CMK (cell line): ENCODE results near the gene MON1B.
A peak's percentile ranks its signal among the peaks of the same experiment; 100 is the strongest.
"Not testable (repeated sequence)": the region's sequence is repeated elsewhere in the genome, so short reads cannot be mapped to it uniquely, and the experiment has no call there.

Experiments
- DNase-seq: peaks from one replicate; pipeline ENCODE4 v3.0.0-alpha.2; 2010; ENCODE audit warnings: low read depth

Gene MON1B

DNA sequence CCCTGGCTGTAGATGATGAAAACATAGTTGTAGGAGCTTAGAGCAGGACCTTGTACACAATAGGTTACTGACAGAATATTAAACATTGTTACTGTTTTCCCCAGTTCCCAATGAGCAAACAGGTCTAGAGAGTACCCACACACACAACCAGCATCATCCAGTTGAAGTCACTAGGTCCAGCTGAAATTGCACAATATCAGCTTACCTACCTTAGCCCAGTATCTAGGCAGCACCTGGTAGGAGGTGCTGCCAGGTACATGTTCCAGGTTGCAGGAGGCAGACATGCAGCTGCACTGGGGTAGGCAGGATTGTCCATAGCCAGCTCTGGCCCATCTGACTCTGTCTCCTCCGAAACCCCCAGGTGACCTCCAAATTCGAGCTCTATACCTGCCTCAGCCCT, 6.8 kb downstream of the MON1B start:
- no peak for DNase-seq

DNA sequence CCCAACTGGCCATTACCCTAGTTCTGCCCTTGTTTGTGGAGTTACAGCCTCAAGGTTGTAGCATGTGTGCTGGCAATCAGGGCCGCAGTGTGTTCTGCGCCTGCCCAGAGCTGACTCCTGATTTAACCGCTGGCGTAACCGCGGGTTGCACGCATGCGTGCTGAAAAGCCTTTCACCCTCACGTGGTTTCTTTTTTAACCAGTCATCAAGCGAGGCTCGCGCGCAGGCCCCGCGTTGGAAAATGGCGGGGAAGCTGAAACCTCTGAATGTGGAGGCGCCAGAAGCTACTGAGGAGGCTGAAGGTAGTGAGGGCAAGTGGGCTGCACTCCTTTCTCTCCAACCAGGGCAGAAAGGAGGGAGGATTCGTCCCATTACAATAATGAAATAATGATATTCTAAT, 8.2 kb downstream of the MON1B start, which contains the start of gene SYCE1L:
SYCE1L (plus strand) TSS at position 198 of the 400 bp plus-strand sequence; CDS start at position 242, 44 bp downstream.
- DNase-seq, result no peak

DNA sequence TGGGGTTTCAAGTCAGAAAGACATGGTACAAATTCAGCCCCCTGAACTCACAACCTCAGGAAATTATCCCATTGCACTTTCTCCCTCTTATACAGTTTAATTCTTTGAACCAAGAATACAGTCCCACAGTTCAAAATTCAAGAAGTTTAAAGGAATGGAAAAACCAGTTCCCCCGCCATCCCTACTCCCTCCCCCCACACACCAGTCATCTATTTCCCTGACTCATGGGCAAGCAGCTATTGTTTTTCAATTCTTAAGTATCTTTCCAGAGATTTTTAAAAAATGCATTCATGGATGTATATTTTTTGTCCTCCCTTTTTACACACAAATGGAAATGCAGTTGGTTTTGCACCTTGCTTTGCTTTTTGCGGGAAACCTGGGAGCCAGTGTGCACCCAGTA, 15.5 kb downstream of the MON1B start:
- no peak for DNase-seq

DNA sequence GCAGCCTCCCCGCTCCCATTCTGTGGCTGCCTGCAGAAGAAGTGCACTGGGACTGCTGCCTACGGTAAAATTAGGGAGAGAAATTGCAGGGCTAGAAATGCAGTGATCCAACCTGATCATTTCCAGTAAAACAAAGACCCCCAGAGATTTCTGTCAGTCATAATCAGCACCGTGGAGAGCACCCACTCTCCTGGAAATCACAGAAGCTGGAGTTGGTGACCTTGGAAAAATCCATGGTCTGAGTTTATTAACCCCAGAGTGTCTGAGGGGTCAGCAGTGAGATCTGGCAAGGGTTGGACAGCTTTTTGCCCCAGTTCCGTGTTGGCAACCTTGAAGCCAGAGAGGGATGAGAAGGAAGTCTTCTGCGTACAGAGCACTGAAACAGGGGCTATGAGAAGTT, 16.0 kb downstream of the MON1B start:
- no peak for DNase-seq

DNA sequence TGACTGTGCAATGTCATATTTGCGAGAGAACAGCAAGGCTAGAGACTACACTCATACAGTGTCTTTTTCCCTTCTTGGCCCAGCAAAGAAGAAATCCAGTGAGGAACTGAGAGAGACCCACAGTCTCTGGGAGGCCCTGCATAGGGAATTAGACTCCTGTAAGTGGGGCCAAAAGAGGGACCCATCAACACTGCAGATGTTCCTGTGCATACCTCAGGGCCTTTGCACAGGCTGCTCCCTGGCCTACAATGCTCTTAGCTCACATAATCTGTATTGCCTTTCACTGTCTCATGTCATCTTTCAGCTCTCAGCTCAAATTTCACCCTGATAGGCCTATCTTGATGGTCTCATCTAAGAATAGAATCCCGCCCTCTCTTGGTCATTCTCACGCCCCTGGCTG, 17.4 kb downstream of the MON1B start:
- DNase-seq, result no peak

DNA sequence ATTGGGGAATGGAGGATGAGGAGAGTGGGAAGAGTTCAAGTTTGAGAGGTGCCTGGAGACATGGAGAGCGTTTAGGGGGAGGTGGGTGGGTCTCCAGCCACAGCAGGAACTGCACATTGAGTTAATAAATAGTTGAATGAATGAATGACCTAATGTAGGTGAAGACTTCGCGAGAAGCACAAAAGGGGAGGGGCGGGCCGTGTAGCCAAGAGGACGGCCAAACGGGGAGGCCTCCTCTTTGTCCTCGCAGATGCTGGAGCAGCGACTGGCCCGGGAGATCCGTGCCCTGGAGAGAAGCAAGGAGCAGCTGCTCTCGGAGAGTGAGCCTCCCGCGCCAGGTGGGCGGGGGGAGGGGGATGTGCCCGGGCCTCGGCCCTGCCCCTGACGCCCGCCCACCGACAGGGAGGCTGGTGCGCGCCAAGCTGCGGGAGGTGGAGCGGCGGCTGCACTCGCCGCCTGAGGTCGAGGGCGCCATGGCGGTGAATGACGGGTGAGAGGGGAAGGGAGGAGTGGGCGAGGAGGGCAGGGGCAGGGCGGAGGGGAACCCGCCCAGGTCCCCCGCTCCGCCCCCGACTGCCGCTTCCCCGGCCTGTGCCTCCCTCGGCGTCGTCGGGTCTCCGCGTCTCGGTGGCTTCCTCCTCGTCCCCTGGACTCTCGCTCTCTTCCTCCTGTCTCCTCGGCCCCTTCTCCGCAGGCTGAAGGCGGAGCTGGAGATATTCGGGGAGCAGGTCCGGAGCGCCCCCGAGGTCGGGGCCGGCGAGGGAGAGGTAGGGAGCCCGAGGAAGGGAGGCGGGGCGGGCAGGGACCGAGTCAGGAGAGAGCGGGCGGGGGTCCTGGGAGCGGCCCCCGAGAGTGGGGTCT, 21.1 kb downstream of the MON1B start:
- DNase-seq, result peak; percentile 31

DNA sequence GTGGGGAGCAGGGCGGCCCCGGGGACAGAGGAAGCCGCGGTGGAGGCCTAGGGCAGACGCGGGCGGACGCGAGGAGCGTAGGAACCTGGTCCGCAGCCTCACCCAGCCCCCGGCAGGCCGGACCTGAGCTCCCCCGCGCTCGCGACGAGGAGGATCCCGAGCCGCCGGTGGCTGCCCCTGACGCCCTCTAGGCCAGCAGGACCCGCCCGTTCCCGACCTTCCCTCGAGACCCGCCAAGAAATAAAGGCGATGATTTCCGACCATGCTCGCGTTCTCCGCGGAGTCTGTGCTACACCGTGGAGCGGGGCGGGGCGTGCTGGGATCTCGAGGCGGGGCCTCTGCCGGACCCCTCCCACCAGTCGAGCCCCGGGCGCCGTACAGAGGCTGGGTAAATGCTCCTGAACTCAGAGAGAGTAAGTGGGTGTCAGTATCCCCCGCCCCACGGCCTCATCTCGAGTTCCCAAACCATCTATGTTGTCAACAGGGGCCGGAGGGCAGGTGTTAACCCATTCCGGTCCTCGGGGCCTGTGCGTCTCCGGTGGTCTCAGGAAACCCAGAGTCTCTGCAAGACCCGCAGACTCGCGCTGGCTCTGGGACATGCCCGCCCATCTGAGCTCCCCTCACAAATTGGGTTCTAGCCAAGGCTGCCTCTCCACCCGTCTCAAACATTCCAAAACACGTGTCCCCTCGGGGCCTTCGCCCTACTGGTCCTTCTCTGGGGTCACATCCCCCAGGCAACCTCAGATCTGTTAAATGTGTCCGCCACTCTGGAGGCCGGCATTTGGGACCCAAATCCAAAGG, 22.0 kb downstream of the MON1B start:
- DNase-seq, result no peak

DNA sequence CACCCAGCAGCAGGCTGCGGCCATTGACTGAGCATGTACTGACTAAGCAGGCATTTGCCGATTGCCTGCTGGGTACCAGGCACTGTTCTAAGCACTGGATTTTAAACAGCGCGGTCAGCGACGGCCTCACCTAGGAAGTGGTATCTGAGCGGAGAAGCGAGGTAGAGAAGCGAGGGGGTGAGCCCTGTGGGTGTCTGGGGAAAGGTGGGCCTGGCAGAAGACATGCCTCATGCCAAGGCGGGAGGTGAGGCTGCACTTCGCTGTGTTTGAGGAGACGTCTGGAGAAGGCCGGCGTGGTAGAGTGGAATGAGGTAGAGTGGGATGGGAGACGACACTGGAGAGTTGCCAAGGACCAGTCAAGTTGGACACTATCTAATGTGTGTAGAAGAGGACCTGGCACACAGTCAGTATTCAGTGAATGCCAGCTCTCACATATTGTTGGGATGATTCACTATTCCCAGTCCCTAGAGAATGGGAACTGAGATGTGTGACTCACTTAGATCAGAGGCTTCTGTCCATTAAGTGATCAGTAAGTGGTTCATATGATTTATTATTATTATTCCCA, 22.6 kb downstream of the MON1B start:
- DNase-seq, result no peak

- no peak for DNase-seq
These were observed 23.6 kb downstream of the MON1B start for GRCh38 chr16:77214411-77215138.

DNA sequence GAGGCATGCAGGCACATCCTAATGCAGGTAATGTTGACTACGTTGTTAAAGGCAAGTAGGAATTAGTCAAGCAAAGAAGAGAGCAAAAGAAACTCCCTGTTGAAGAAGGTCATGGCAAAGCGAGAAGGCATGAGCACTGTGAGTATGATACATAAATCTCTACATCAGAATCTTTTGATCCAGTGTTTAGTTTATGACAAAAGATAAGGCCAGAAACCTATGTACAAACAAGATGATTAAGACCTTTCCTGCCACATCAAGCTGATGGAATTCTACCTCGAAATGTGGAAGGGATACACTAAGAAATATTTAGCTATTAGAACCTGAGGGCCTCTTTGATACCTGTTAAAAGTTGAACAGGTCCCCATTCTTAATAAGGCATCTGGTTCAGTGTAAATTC, 28.4 kb downstream of the MON1B start:
- no peak for DNase-seq

DNA sequence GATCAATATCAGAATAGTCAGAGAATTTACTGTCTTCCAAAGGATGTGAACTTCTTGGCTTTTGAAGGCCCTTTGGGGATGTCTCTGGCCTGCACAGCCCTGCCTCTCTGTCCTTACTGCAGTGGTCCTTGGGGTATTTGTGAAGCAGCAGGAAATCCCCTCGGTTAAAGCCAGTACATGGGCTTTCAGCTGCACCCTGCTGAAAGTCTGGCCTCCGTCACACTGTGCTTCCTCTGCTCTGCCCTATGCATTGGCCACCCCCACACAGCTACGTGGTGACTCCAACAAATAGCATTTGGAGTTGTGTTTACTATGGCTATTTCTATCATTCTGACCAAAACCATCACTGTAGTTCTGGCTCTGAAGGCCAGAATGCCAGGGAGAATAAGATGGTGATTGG, 29.4 kb downstream of the MON1B start:
- no peak for DNase-seq

- no peak for DNase-seq
These were observed 30.5 kb downstream of the MON1B start for GRCh38 chr16:77221482-77221881.

DNA sequence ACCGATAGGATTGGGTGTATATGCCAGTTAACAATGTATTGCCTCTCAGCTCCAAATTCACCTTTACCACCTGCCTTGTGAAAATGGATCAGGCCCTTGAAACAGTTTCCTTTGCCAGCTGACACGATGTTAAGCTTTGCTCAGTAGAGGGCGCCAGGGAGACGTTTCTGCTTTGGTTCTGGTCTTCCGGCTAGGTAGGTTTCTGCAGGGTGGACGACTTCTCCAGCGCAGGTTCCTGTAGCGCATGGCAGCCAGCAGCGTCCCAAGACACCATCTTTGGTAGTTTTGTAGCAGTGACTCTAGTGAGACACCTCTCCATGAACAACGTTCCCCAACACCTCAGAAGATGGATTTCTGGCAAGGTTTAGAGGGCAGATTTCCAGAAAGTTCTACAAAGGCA, 32.2 kb downstream of the MON1B start:
- no peak for DNase-seq

GRCh38 chr16:77225182-77225581, 34.2 kb downstream of the MON1B start:
- no peak for DNase-seq

DNA sequence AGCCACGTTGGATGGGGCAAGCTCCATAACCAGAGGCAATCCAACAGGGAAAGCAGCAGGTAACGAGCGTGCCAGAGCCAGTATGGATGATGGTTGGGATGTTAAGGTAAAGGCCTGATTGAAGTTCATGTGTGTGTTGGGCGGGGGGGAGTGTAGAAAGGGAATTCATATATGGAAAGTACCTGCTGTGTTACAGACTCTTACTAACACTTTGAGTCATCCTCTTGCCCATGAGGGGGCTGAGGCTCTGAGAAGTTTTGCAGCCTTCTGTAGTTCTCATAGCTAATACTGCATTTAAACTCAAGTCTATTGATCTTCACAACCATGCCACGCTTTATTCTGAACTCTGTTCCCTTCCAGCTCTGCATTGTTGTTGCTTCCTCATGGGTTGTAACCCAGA, 36.8 kb downstream of the MON1B start:
- no peak for DNase-seq

DNA sequence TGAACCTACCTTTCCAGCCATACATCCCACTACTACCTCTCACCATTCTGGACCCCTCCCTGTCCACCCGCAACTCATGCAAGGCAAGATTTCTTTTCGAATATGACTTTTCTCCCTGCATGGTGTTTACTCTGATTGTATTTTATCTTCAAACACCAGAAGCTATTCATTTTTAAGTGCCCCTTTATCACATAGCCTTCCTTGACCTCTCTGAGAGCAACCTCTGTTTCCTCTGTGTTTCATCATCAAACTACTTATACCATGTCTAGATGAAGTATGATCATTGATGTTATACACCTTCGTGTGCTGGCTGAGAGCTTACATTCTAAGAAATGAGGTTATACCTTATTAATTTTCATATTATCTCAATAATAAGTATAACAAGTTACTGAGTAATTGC, 40.1 kb downstream of the MON1B start:
- DNase-seq, result no peak

DNA sequence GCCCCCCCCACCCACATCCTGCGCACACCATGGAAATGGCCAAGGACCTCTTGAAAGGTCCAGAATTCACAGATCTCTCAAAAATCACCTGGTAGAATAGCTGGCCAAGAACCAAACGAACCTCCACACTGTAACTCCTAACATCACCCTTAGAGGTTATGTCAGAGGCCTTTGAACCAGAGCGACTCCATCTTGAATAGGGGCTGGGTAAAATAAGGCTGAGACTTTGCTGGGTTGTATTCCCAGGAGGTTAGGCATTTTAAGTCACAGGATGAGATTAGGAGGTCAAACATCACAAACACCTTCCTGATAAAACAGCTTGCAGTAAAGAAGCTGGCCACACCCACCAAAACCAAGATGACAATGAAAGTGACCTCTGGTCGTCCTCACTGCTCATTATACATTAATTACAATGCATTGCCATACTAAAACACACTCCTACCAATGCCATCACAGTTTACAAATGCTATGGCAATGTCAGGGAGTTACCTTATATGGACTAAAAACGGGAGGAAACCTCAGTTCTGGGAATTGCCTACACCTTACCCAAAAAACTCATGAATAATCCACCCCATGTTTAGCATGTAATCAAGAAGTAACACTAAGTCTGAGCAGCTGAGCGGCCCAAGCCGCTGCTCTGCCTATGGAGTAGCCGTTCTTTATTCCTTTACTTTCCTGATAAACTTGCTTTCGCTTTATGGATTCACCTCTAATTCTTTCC, 43.0 kb downstream of the MON1B start:
- no peak for DNase-seq

GRCh38 chr16:77234611-77235010, 43.6 kb downstream of the MON1B start:
- no peak for DNase-seq

DNA sequence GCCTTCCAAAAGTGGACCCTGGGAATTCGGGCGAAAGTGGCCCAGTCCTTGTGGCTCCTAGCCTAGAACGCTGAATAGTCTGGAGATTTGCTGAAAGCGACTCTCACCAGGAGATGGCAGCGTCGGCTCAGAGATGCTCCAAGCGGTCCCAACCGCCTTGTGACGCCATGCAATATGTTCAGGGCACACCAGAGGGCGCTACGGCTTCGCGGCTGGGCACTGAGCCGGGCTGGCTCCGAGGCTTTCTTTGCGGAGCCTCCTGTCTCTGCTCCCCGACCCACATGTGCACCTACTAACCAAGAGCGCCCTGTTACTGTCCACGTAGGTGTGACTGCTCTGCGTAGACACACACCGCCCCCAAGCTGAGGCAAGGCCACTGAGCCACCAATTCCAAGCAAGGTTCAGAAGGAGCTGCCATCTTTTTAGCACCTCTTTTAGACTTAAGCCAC, 45.1 kb downstream of the MON1B start:
- DNase-seq, result peak; percentile 52

- no peak for DNase-seq
These were observed 47.6 kb downstream of the MON1B start for GRCh38 chr16:77238593-77238992.

DNA sequence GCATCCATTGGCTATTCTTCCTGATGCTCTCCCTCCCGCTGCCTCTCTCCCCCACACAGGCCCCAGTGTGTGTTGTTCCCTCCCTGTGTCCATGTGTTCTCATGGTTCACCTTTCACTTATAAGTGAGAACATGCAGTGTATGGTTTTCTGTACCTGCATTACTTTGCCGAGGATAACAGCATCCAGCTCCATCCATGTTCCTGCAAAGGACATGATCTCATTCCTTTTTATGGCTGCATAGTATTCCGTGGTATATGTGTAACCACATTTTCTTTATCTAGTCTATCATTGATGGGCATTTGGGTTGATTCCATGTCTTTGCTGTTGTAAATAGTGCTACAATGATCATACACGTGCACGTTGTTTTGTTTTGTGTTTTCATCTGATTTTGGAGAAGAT, 51.5 kb downstream of the MON1B start:
- DNase-seq, result not testable (repeated sequence)
